H9 (cell line): ENCODE measurements around the gene GPR161. TPM values are rescaled to one million over a fixed set of nuclear protein-coding genes. Genes with fewer than 3 reads are reported as not detected.

ENCODE experiments used
- DNase-seq: peaks from one replicate; pipeline ENCODE4 v3.0.0-alpha.2; 2017
- H2AFZ ChIP-seq: one replicate; pipeline ENCODE4 v1.6.1; 2013; ENCODE audit warnings: mild to moderate bottlenecking, low read length, control low read depth, moderate library complexity
- H2AK5ac ChIP-seq: 2 replicates; pipeline ENCODE4 v1.6.1; 2013; ENCODE audit warnings: low read length, control low read depth, mixed read lengths; ENCODE audit not compliant: insufficient read length
- H2BK120ac ChIP-seq: one replicate; pipeline ENCODE4 v1.6.1; 2013; ENCODE audit warnings: low read depth, mild to moderate bottlenecking, low read length, control low read depth, inconsistent platforms; ENCODE audit not compliant: poor library complexity, severe bottlenecking
- H2BK12ac ChIP-seq: 2 replicates; pipeline ENCODE4 v1.6.1; 2013; ENCODE audit warnings: low read length, control low read depth, mixed read lengths, low read depth; ENCODE audit not compliant: insufficient read length
- H2BK15ac ChIP-seq: 2 replicates; pipeline ENCODE4 v1.6.1; 2013; ENCODE audit warnings: low read depth, low read length, control low read depth
- H2BK20ac ChIP-seq: one replicate; pipeline ENCODE4 v1.6.1; 2013; ENCODE audit warnings: low read depth, mild to moderate bottlenecking, low read length, control low read depth, inconsistent platforms; ENCODE audit not compliant: poor library complexity, severe bottlenecking
- H2BK5ac ChIP-seq: 2 replicates; pipeline ENCODE4 v1.6.1; 2013; ENCODE audit warnings: low read length, control low read depth, mixed read lengths; ENCODE audit not compliant: insufficient read length
- H3K14ac ChIP-seq: 2 replicates; pipeline ENCODE4 v1.6.1; 2013; ENCODE audit warnings: low read length, control low read depth; ENCODE audit not compliant: insufficient read depth
- H3K18ac ChIP-seq: 2 replicates; pipeline ENCODE4 v1.6.1; 2013; ENCODE audit warnings: low read depth, mild to moderate bottlenecking, mixed read lengths, low read length, control low read depth; ENCODE audit not compliant: insufficient read length
- H3K23ac ChIP-seq: 2 replicates; pipeline ENCODE4 v1.6.1; 2013; ENCODE audit warnings: low read length, control low read depth, mixed read lengths, low read depth; ENCODE audit not compliant: insufficient read length
- H3K23me2 ChIP-seq: 2 replicates; pipeline ENCODE4 v1.6.1; 2013; ENCODE audit warnings: low read depth, mild to moderate bottlenecking, mixed read lengths, low read length, control low read depth; ENCODE audit not compliant: insufficient read length, poor library complexity, severe bottlenecking
- H3K27ac ChIP-seq: 2 replicates; pipeline ENCODE4 v1.5.1; 2013; ENCODE audit warnings: low read length, control low read depth, mixed read lengths, low read depth; ENCODE audit not compliant: insufficient read length
- H3K27me3 ChIP-seq: 2 replicates; pipeline ENCODE4 v1.6.1; 2013; ENCODE audit warnings: low read length, control low read depth, inconsistent platforms; ENCODE audit not compliant: insufficient read depth
- H3K4ac ChIP-seq: 2 replicates; pipeline ENCODE4 v1.6.1; 2013; ENCODE audit warnings: low read depth, mild to moderate bottlenecking, control low read depth, inconsistent platforms, low read length, moderate library complexity
- H3K4me1 ChIP-seq: 2 replicates; pipeline ENCODE4 v1.6.1; 2013; ENCODE audit warnings: low read length, control low read depth, inconsistent platforms; ENCODE audit not compliant: insufficient read depth
- H3K4me2 ChIP-seq: 2 replicates; pipeline ENCODE4 v1.6.1; 2013; ENCODE audit warnings: low read length, control low read depth, mixed read lengths; ENCODE audit not compliant: insufficient read length, insufficient read depth
- H3K56ac ChIP-seq: 2 replicates; pipeline ENCODE4 v1.6.1; 2013; ENCODE audit warnings: low read depth, mild to moderate bottlenecking, mixed read lengths, low read length, control low read depth; ENCODE audit not compliant: insufficient read length
- H3K79me1 ChIP-seq: 2 replicates; pipeline ENCODE4 v1.6.1; 2013; ENCODE audit warnings: low read depth, mild to moderate bottlenecking, moderate library complexity, low read length, control low read depth, inconsistent platforms; ENCODE audit not compliant: insufficient read depth, poor library complexity, severe bottlenecking
- H3K79me2 ChIP-seq: 2 replicates; pipeline ENCODE4 v1.6.1; 2013; ENCODE audit warnings: low read length, control low read depth, inconsistent platforms; ENCODE audit not compliant: insufficient read depth
- H3K9ac ChIP-seq: 2 replicates; pipeline ENCODE4 v1.6.1; 2013; ENCODE audit warnings: low read length, control low read depth, mixed read lengths; ENCODE audit not compliant: insufficient read length; ENCODE audit errors: extremely low read depth
- H3K9me3 ChIP-seq: one replicate; pipeline ENCODE4 v1.6.1; 2013; ENCODE audit warnings: low read depth, low read length, inconsistent platforms; ENCODE audit not compliant: control insufficient read depth
- H3T11ph ChIP-seq: one replicate; pipeline ENCODE4 v1.6.1; 2013; ENCODE audit warnings: mild to moderate bottlenecking, low read length, control low read depth, inconsistent platforms
- H4K20me1 ChIP-seq: one replicate; pipeline ENCODE4 v1.6.1; 2013; ENCODE audit not compliant: control insufficient read depth, insufficient read length, insufficient read depth
- H4K5ac ChIP-seq: 2 replicates; pipeline ENCODE4 v1.6.1; 2013; ENCODE audit warnings: low read depth, mild to moderate bottlenecking, mixed read lengths, low read length, control low read depth; ENCODE audit not compliant: insufficient read length
- H4K8ac ChIP-seq: replicated peaks from 2 replicates; pipeline ENCODE4 v1.6.1; 2013; ENCODE audit warnings: low read length, control low read depth, mixed read lengths, low read depth; ENCODE audit not compliant: insufficient read length
- H4K91ac ChIP-seq: 2 replicates; pipeline ENCODE4 v1.6.1; 2013; ENCODE audit warnings: low read depth, mild to moderate bottlenecking, moderate library complexity, mixed read lengths, low read length, control low read depth; ENCODE audit not compliant: insufficient read length
- H3K27ac Mint-ChIP-seq, 3 experiments: 2 replicates in 2 of 3; 3 replicates in 1 of 3; pipeline ENCODE4 v1.8.0; 2020 to 2021; ENCODE audit warnings: mixed read lengths in 3 of 3, mild to moderate bottlenecking in 1 of 3, moderate library complexity in 1 of 3
- H3K27me3 Mint-ChIP-seq: 2 replicates; pipeline ENCODE4 v1.8.0; 2021; ENCODE audit warnings: low read depth, mild to moderate bottlenecking, moderate library complexity, mixed read lengths
- H3K36me3 Mint-ChIP-seq, 3 experiments: 2 replicates in 2 of 3; 3 replicates in 1 of 3; pipeline ENCODE4 v1.8.0; 2020 to 2021; ENCODE audit warnings: low read depth in 3 of 3, mixed read lengths in 3 of 3; ENCODE audit not compliant: insufficient read depth in 1 of 3
- H3K4me1 Mint-ChIP-seq, 2 experiments: 2 replicates each; pipeline ENCODE4 v1.8.0; 2020; ENCODE audit warnings: mixed read lengths in 2 of 2
- H3K4me3 Mint-ChIP-seq, 2 experiments: 2 replicates in 1 of 2; 3 replicates in 1 of 2; pipeline ENCODE4 v1.8.0; 2020 to 2021; ENCODE audit warnings: mild to moderate bottlenecking in 2 of 2, mixed read lengths in 2 of 2, moderate library complexity in 1 of 2
- H3K9me3 Mint-ChIP-seq, 2 experiments: 2 replicates in 1 of 2; 3 replicates in 1 of 2; pipeline ENCODE4 v1.8.0; 2020; ENCODE audit warnings: mild to moderate bottlenecking in 2 of 2, mixed read lengths in 2 of 2, moderate library complexity in 1 of 2
- WGBS: extraction: QIAGEN DNeasy Blood & Tissue Kit; methylation state at CpG from one replicate; pipeline ENCODE4 v1.1.7; 2013; ENCODE audit warnings: missing lambda C conversion rate, low lambda C conversion rate, mixed read lengths; ENCODE audit not compliant: insufficient read length; ENCODE audit errors: extremely low coverage; 5-methylcytosine and 5-hydroxymethylcytosine counted together
- total RNA-seq: library from RNA; stranded (reverse); gene quantifications from 2 replicates; pipeline ENCODE4 v1.2.1, GENCODE V29; 2021
- TF ChIP-seq, protein P1 (sequence below): fragments of 200-600 bp; sonication (generic); conservative IDR thresholded peaks from 3 replicates; pipeline ENCODE4 v1.8.0; 2021; ENCODE audit warnings: antibody characterized with exemption, mild to moderate bottlenecking

The GPR161 gene
- total RNA-seq, 1 experiment from 2014 or later = 10.6 TPM

DNA sequence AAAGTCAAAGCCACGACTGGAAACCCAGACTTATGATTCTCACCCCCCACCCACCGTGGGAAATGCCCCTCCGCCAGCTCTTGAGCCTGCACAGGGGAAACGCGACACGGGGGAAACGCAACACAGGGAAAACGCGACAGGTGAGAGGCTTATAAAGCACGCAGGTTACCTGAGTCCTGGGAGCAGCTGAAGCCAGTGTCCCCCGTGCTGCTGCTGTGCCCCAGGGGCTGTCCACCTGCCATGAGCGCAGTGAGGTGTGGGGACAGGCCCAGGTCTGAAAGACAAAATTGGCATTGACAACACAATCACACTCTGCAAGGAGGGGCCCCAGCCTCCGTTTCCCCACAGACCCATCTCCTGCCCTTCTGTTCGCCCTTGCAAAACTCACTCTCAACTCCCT is 46.3 kb downstream of the GPR161 start:
- Histone ChIP-seq H3K18ac (no peak overlapping the region), H3K56ac (no peak overlapping the region), H3K4me2 (no peak overlapping the region), H3K27ac (no peak overlapping the region), H2BK20ac (no peak overlapping the region), H3K4me1 (no peaks in the 10 kb centered on the region), H2BK15ac (no peak overlapping the region), H3K23me2 (no peaks in the 10 kb centered on the region), H4K8ac (no peak overlapping the region), H3K14ac (no peak overlapping the region), H3K27me3 (no peaks in the 10 kb centered on the region), H4K91ac (no peak overlapping the region), H2BK120ac (no peak overlapping the region), H2BK12ac (no peak overlapping the region), H3K23ac (no peak overlapping the region), H3K79me1 (no peaks in the 10 kb centered on the region), H2AK5ac (no peak overlapping the region), H2AFZ (no peak overlapping the region), H3K9me3 (no peaks in the 10 kb centered on the region), H3T11ph (no peak overlapping the region), H3K79me2 (no peaks in the 10 kb centered on the region), H3K9ac (no peak overlapping the region), H3K4ac (no peak overlapping the region), H4K5ac (no peak overlapping the region), H4K20me1 (no peaks in the 10 kb centered on the region), H2BK5ac (no peak overlapping the region)
- peaks cover 2 to 6% of the 10 kb centered on the region in 2 experiments; a peak in 1 of 4 replicates for H3K4me1 Mint-ChIP-seq
- peaks cover under 1 to 10% (median 3%) of the 10 kb centered on the region in 3 experiments; a peak in 6 of 7 replicates for H3K36me3 Mint-ChIP-seq
- no CpG with 5 or more reads among the region's 14 CpGs for WGBS
- no peak for DNase-seq
- H3K9me3 Mint-ChIP-seq = no peaks in the 10 kb centered on the region
- peak overlapping the region in 2 of 3 experiments; percentile 60 to 85; a peak in 2 of 7 replicates for H3K27ac Mint-ChIP-seq
- no peak overlapping the region for H3K4me3 Mint-ChIP-seq
- H3K27me3 Mint-ChIP-seq = no peaks in the 10 kb centered on the region
- TF ChIP-seq, protein P1, sequence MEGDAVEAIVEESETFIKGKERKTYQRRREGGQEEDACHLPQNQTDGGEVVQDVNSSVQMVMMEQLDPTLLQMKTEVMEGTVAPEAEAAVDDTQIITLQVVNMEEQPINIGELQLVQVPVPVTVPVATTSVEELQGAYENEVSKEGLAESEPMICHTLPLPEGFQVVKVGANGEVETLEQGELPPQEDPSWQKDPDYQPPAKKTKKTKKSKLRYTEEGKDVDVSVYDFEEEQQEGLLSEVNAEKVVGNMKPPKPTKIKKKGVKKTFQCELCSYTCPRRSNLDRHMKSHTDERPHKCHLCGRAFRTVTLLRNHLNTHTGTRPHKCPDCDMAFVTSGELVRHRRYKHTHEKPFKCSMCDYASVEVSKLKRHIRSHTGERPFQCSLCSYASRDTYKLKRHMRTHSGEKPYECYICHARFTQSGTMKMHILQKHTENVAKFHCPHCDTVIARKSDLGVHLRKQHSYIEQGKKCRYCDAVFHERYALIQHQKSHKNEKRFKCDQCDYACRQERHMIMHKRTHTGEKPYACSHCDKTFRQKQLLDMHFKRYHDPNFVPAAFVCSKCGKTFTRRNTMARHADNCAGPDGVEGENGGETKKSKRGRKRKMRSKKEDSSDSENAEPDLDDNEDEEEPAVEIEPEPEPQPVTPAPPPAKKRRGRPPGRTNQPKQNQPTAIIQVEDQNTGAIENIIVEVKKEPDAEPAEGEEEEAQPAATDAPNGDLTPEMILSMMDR = no peak
